Suppressor macrophage treated with lipopolysaccharide for 4 hours (primary cell): ENCODE measurements around the gene MYO1F.
"Not testable (repeated sequence)": the region's sequence is repeated elsewhere in the genome, so short reads cannot be mapped to it uniquely, and the experiment has no call there.

Source experiments
- DNase-seq: peaks from one replicate; pipeline ENCODE4 v3.0.0-alpha.2; 2020

MYO1F gene

GRCh38 chr19:8514505-8515009, 62.7 kb downstream of the MYO1F start:
- DNase-seq, result not testable (repeated sequence)

GRCh38 chr19:8513687-8514504, 63.3 kb downstream of the MYO1F start, which contains the start of gene ZNF414:
Gene ZNF414, minus strand, starts transcription at chr19:8514167. Its CDS starts 121 bp downstream, at chr19:8514046.
- DNase-seq, result peak; percentile 98

GRCh38 chr19:8513036-8513686, 64.1 kb downstream of the MYO1F start:
- DNase-seq, result no peak

GRCh38 chr19:8512115-8512967, 64.9 kb downstream of the MYO1F start:
- DNase-seq, result no peak

GRCh38 chr19:8511573-8512101, 65.6 kb downstream of the MYO1F start:
- no peak for DNase-seq

- no peak for DNase-seq
Measured at GRCh38 chr19:8510589-8511115, 66.6 kb downstream of the MYO1F start.

GRCh38 chr19:8506402-8506957, 70.8 kb downstream of the MYO1F start:
- DNase-seq, result no peak

- DNase-seq, result peak; percentile 77
Measured at GRCh38 chr19:8505680-8506401, 71.4 kb downstream of the MYO1F start.

GRCh38 chr19:8504919-8505318, 72.3 kb downstream of the MYO1F start:
- no peak for DNase-seq

GRCh38 chr19:8504171-8504570, 73.1 kb downstream of the MYO1F start:
- no peak for DNase-seq

- DNase-seq, result peak; percentile 81
Measured at GRCh38 chr19:8503510-8503909, 73.7 kb downstream of the MYO1F start.

- peak; percentile 36 for DNase-seq
Measured at GRCh38 chr19:8501981-8502380, 75.3 kb downstream of the MYO1F start.

GRCh38 chr19:8501516-8501915, 75.7 kb downstream of the MYO1F start:
- no peak for DNase-seq

- DNase-seq, result peak; percentile 58
Measured at GRCh38 chr19:8500158-8500557, 77.1 kb downstream of the MYO1F start.

- DNase-seq, result no peak
Measured at GRCh38 chr19:8499048-8499833, 78.0 kb downstream of the MYO1F start.

GRCh38 chr19:8498295-8498694, 78.9 kb downstream of the MYO1F start:
- DNase-seq, result no peak

- DNase-seq, result peak; percentile 33
Measured at GRCh38 chr19:8494158-8494557, 83.1 kb downstream of the MYO1F start.

- DNase-seq, result no peak
Measured at GRCh38 chr19:8491574-8491973, 85.7 kb downstream of the MYO1F start.

GRCh38 chr19:8490873-8491272, 86.4 kb downstream of the MYO1F start:
- DNase-seq, result no peak

- no peak for DNase-seq
Measured at GRCh38 chr19:8490395-8490760, 86.9 kb downstream of the MYO1F start.
